ENCODE results near the gene SLC26A11.
"Not testable (repeated sequence)": the region's sequence is repeated elsewhere in the genome, so short reads cannot be mapped to it uniquely, and the experiment has no call there.

Gene SLC26A11

DNA sequence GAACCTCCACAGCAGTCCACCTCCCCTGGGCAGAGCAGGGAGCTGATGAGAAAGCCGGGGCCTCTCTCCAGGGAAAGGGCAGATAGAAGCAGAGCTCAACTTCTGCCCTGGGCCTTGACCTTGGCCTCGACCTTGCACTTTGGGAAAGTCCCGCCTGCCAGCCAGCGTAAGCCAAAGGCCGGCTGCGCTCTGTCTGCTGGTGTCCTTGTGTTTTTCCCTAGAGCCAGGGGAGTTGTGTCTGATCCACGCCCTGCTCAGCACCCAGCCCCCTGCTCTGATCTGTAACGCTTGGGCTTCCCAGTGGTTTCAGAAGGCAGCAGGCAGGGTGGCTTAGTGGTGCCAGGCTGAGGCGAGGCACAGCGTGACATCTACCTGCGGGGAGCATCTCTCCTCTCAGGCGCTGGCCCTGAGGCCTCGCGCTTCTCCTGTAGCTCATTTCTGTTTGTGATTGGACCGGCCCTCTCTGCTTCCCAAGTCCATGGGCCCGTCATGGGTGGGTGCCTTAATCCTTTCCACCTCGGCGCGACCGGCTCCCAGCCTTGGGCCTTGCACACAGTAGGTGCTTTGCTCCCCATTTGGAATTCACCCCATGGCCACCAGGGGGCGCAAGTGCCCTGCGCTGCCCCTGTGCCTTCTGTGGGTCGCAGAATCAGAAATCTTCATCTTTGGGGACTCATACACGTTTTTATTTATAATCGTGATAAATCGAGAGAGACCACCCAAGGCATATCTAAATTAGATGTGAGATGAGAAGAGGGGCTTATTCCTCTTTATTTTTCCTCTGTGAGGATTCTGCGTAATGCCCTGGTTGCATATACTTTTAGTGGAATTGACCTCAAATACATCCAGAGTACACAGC is 24.3 kb upstream of the SLC26A11 start:
- DNase-seq (ENCODE audit: low read depth in 2 of 2): peak in 1 of 2 donors; percentile 25

DNA sequence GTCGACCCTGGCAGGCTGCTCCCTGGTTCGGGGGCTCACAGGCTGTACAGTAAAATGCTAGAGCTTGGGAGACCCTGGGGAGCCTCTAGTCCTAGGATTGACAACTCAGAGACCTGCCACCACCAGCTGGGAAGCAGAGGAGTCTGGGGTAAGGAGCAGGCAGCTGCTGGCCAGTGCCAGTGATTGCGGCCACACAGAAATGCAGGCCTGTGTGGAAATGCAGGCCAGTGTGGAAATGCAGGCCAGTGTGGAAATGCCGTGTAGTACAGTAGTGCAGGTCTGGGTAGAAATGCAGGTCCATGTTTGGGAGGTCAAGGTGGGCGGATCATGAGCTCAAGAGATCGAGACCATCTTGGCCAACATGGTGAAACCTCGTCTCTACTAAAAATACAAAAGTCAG is 23.6 kb upstream of the SLC26A11 start:
- DNase-seq (ENCODE audit: low read depth in 2 of 2): no peak

DNA sequence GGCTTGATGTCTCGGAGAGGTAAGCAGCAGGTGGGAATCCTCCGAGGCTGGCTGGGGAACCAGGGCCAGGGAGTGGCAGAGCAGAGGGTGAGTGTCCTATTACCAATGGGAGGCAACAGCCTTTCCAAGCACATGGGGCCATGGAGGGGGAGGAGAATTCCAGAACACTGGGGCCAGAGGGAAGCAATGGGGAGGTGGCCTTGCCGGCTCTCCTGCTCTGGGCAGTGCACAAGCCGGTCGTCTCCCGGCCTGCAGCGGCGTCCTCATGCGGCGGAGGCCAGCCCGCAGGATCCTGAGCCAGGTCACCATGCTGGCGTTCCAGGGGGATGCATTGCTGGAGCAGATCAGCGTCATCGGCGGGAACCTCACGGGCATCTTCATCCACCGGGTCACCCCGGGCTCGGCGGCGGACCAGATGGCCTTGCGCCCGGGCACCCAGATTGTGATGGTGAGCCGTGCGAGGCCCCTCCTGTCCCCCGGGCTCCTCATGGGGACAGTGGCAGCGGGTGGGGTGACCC is 22.0 kb upstream of the SLC26A11 start:
- DNase-seq (ENCODE audit: low read depth in 2 of 2): no peak

DNA sequence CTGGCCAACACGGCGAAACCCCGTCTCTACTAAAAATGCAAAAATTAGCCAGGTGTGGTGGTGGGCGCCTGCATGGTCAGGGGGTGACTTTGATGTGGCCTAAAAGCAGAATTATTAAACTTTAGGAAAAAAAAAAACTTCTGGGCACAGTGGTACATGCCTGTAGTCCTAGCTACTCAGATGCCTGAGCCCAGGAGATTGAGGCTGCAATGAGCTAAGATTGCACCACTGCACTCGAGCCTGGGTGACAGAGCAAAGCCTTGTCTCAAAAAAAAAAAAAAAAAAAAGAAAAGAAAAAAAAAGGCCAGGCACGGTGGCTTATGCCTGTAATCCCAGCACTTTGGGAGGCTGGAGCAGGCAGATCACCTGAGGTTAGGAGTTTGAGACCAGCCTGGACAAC is 20.9 kb upstream of the SLC26A11 start:
- DNase-seq (ENCODE audit: low read depth in 2 of 2): not testable (repeated sequence)

DNA sequence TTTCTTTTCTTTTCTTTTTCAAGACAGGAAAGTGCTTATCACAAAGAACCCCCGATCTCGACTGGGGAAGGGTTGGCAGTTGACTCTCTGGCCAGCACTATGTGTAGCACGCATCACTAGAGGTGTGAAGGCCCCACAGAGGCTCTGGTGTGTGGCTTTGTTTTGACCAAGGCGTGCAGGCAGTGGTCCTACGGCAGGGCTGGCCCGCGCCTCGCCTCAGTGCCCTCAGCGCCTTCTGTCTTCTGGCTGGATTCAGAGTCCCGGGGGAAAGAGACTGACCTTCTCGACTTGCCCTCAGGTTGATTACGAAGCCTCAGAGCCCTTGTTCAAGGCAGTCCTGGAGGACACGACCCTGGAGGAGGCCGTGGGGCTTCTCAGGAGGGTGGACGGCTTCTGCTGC is 18.8 kb upstream of the SLC26A11 start:
- DNase-seq (ENCODE audit: low read depth in 2 of 2): no peak

DNA sequence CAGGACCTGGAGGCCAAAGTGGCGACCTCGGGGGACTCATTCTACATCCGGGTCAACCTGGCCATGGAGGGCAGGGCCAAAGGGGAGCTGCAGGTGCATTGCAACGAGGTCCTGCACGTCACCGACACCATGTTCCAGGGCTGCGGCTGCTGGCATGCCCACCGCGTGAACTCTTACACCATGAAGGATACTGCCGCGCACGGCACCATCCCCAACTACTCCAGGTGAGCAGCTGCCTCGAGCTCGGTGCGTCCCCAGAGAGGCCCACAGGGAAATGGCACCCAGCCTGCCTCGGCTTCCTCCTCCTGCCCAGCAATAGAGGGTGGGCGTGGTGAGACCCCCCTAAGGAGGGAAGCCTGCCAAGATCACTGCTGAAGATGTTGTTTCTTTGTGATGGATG is 18.0 kb upstream of the SLC26A11 start:
- no peak for DNase-seq (ENCODE audit: low read depth in 2 of 2)

DNA sequence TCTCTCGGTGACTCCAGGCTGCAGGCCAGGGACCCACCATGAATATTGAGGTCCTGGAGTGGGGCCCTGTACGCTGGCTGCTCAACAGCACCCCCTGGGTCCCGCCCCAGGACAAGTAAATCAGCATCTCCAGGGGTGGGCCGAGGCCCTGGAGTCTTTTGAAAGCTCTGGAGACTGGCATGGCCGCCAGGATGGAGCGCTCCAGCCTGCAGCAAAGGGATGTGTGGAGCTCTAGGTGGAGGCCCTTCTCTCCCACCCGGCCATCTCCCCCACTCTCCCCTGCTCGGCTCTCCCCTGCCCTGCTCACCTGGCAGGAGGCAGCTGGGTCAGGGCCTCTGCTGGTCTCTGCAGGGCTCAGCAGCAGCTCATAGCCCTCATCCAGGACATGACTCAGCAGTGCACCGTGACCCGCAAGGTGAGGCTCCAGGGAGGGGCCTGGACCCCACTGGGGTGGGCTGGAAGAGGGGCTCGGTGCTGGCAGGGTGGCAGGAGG is 16.7 kb upstream of the SLC26A11 start:
- DNase-seq (ENCODE audit: low read depth in 2 of 2): no peak

DNA sequence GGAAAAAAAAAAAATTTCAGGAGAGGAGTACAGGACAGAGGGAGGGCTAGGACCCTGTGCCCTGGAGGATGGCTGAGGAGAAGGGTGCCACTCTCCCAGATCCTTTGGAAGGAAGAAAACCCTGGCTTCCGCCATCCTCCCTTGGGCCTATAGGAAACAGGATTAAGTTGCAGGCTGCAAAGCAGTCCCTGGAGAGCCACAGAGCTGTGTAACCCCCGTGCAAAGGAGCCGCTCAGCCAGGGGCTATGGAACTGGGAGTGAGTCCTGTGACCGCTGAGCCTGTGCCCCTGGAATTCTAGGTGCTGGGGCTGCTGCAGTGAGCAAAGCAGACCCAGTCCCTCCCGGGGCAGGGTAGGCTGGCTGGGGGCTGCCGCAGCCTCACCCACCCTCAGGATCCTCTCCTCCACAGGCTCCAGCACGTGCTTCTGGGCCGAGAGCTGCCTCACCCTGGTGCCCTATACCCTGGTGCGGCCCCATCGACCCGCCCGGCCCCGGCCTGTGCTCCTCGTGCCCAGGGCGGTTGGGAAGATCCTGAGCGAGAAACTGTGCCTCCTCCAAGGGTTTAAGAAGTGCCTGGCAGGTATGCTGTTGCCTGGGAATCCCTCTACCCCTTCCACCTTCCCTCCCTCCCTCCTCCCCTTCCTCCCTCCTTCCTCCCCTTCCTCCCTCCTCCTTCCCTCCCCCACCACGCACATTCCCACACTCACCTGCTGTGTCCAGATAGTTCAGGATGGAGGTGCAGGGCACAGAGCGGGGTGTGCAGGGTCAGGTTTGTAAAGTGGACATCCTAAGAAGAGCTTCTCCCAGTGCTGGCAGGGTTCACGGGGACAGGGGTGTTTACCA is 15.4 kb upstream of the SLC26A11 start:
- no peak for DNase-seq (ENCODE audit: low read depth in 2 of 2)

DNA sequence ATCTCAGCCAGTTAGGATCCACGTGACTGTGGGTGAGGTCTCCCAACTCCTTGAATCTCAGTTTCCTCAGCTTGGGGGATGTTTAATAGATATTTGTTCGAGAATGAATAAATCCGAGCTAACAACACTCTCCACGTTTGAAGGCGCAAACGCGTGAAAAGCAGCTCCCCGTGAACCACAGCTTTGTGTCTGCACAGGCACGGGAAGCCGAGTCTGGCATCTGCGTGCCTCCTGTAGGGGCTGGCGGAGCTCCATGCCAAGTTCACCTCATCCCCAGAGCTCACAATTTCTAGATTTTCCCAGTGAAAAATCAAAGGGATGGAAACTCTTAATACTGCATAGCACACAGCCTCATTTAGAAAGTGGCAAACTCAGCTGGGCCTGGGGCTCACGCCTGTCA is 14.4 kb upstream of the SLC26A11 start:
- no peak for DNase-seq (ENCODE audit: low read depth in 2 of 2)

DNA sequence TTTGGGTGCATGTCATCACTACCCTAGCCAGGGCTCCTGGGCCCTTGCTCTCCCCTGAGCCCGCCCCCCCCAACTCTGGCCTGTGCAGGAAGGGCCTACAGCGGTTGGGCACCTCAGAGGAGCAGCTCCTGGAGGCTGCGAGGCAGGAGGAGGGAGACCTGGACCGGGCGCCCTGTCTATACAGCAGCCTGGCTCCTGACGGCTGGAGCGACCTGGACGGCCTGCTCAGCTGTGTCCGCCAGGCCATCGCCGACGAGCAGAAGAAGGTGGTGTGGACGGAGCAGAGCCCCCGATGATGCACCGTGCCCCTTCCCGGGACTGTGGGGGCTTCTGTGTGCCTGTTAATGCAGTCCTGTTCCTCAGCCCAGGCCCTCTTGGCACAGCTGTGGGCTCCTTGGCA is 12.2 kb upstream of the SLC26A11 start:
- DNase-seq (ENCODE audit: low read depth in 2 of 2): no peak

DNA sequence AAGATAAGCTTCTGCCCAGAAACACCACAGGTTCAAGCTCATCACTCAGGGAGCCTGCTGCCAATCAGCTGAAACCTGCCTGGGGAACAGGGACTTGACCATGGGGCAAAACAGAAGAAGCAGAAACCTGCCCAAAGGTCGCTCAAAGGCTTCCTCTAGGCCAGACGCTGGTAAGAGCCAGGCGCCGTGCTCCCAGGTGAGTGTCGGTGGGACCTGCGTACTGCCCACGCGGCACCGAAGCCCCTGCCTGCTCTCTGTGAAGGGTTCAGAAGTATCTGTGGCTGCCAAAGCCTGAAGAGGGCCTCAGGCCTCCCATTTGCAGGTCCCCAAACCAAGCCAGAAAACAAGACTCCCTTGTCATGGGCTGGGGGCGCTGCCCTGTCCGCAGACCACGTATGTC is 10.5 kb upstream of the SLC26A11 start:
- DNase-seq (ENCODE audit: low read depth in 2 of 2): no peak

DNA sequence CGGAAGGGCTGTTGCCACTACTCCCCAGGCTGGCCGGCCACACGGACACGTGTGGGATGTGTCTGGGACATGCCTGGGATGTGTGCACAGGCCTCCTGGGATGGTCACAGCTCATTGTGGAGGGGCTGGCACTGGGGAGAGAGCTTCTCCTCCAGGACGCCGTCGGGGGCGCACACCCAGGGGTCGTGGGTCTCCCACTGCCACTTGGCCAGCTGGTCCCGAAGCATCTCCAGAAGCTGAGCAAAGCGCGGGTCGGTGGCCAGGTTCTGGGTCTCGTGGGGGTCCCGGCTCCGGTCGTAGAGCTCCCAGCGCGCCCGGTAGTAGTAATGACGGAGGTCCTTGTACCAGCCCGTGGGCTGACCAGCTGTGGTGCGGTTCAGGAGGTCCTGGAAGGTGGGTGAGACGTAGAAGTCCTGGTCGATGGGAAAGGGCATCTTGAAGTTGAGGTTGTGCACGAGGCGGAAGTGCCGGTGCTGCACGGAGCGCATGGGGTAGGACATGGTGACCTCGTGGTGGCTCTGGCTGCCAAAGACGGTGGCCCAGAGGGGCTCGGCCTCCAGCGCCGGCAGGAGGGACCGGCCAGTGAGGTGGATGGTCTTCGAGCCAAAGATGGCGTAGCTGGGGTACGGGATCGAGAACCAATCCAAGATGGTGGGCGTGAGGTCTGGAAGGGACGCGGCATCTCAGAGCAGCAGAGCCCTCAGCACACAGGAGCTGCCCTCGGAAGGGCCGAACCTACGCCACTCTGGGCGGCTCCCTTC is 9.7 kb upstream of the SLC26A11 start:
- DNase-seq (ENCODE audit: low read depth in 2 of 2): no peak

DNA sequence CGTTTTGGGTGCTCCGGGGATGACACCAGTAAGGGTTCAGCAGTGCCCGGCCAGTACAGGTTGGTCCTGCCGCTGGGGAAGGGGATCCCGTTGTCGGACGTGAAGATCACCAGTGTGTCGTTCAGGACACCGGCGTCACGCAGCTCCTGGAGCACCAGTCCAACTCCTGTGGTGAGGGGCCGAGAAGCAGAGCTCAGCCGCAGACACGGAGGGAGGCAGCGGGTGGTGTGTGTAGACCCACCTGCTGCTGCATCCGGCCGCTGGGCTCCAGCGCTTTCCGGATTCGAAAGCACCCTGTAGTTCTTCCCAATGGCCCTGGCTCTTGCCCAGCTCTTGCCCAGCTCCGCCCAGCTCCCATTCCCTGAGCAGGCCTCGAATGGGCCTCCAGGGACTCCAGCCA is 8.1 kb upstream of the SLC26A11 start:
- no peak for DNase-seq (ENCODE audit: low read depth in 2 of 2)

DNA sequence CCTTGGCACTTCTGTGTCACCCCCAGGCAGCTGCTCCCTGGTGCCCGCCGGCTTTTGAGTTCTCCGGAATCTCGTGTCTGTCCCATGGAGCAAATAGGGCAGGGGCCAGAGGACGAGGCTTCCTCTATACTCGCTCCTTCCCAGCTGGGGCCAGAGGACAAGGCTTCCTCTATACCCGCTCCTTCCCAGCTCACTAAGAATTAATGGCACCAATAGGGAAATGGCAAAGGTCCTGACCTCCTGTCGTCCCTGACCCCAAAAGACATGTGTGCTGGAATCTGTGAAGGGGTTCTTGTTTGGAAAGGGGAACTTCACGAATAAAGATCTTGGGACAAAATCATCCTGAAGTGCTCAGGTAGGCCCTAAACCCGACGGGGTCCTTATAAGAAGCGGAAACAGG is 7.7 kb upstream of the SLC26A11 start:
- DNase-seq (ENCODE audit: low read depth in 2 of 2): no peak

DNA sequence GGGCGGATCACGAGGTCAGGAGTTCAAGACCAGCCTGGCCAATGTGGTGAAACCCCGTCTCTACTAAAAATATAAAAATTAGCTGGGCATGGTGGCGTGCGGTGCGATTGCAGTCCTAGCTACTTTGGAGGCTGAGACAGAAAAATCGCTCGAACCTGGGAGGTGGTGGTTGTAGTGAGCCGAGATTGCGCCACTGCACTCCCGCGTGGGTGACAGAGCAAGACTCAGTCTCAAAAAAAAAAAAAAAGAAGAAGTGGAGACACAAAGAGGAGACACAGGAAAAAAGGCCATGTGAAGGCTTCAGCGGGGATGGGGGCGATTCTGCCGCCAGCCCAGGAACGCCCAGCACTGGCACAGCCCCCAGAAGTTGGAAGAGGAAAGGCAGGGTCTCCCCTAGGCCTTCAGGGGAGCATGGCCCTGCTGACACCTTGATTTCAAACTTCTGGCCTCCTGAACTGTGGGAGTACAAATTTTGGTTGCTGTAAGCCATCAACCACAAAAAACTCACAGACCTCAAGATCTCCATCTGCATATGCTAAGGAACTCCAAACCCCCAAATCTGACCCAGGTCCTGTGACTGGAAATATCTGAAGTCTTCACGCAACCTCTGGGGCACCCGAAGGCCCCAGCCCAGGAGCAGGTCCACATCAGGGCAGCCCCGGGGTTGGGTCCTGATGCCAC is 7.1 kb upstream of the SLC26A11 start:
- no peak for DNase-seq (ENCODE audit: low read depth in 2 of 2)

DNA sequence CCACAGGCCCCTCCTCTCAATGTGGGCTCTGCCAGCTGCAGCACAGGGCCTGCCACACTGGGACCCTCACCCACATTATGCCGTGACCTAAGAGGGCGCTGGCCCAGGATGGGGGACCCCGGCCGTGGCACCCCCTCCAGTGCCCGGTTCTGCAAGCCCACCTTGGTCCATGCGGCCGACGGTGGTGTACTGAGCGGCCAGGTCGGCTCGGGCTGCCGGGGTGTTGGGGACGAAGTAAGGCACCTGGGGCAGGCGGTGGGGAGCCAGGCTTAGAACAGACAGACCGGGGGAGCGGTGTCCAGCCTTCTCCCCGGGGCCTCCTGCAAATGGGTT is 6.6 kb upstream of the SLC26A11 start:
- DNase-seq (ENCODE audit: low read depth in 2 of 2): no peak

DNA sequence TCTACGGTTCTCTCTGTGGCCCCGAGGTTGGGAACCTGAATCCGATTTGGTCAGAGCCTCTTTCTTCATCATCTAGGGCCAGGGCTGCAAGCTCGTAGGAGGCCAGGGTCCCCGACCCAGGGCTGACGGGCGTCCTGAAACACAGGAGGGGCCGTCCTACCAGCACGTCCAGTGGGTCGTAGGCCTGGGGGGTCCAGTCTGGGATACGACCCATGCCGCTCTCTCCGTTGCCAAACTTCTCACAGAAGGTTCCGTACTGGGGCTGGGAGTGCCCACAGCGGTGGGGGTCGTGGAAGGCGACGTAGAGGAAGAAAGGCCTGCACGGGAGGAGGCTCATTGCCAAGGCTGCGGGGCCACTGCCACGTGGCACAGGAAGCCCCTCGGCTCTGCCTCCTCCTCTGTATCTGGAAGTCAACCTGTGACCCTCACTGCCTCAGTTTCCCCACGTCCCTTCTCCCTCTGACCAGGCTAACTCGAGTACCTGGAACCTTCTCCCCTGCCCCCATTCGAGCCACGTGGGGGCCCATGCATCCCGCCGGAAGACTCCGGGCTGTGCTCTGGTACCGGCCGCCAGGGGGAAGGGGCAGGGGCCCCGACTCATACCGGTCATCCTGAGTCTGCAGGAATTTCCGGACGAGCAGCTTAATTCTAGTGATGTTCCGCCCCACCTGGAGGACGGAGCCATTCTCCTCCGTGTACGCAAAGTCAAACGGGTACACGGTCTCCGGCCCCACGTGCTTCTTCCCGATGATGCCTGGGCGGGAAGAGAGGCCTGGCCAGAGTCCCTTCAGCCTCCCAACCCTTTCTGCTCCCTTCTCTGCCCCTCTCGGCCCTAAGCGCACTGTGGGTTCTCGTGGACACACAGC is 6.0 kb upstream of the SLC26A11 start:
- DNase-seq (ENCODE audit: low read depth in 2 of 2): no peak

DNA sequence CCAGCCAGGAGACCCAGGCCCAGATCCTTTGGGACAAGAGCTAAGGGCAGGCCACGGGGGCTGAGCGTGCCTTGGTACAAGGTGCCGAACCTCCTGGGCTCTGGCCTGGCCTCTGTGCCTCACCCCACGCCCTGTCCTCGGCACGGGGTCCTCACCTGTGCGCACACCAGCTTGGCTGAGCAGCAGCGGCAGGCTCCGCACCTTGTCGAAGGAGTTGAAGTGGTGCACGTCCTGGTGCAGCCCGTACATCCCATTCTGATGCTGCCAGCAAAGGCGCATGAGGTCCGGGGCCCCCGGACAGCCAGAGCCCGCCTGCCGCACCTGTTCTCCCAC is 5.4 kb upstream of the SLC26A11 start:
- no peak for DNase-seq (ENCODE audit: low read depth in 2 of 2)

DNA sequence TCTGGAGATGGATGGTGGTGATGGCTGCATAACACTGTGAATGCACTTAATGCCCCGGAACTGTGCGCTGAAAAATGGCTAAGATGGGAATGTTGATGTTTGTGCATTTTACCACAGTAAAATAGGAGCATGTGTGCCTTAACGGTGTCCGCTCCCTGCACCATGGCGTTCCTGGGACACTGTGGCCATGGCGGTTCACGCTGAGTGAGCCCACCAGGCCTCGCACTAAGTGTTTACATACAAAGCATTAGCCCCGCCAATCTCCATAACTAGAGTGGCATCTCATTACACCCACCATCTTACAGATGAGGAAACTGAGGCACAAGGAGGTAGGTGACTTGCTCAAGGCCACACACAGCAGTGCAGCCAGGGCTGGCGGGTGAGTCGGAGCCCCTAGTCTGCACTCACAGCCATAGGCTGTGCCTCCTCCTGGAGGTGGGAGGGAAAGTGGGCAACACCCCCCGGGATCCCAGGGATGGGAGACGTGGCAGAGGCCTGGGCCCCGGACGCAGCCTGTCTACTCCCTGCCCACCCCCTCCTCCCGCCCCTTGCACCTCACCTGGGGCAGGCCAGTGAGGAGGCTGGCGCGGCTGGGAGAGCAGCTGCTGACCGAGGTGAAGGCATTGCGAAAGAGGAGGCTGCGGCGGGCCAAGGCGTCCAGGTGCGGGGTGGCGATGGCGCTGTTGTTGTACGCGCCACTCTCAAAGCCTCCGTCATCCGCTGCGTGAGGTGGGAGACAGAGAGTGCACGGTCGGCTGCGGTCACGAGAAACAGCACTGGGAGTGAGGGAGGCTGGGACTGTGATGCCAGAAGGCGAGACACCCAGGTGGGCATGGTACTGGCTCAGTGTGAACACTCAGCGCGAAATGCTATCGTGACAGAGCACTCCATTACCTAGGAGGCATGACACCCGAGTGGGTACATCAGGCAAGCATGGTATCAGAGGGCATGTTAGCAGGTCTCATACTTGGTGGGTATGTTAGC is 3.5 kb upstream of the SLC26A11 start:
- no peak for DNase-seq (ENCODE audit: low read depth in 2 of 2)

Measured in stimulated activated CD8-positive, alpha-beta memory T cell treated with anti-CD3 and anti-CD28 coated beads, Interleukin-15, amount 100 ng/mL, for 48 hours (primary cell).